ENCODE results near the gene FBXW8. TPM values are rescaled to one million over a fixed set of nuclear protein-coding genes. Genes with fewer than 3 reads are reported as not detected.

FBXW8 gene
- total RNA-seq, 4 donors from 2014 or later: 8.9 to 21.6 (median 12.2) TPM

GRCh38 chr12:117014342-117014887 is 103.7 kb downstream of the FBXW8 start:
- ATAC-seq (ENCODE audit: low FRiP score) (no peak), DNase-seq (ENCODE audit: low spot score) (no peak)
- TF ChIP-seq CTCF (IDR thresholded peaks at IDR 0.05): no peak

DNA sequence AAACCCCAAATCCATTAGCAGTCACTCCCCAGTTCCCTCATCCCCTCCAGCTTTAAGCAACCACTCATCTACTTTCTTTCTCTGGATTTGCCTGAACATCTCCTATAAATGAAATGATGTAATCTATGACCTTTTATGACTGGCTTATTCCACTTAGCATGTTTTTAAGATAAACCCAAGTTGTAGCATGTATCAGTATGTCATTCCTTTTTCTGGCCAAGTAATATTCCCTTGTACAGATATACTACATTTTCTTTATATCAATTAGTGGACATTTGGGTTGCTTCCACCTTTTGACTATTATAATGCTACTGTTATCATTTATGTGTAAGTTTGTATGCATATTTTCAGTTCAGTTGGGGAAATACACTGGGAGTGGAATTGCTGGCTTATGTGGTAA is 105.1 kb downstream of the FBXW8 start:
- TF ChIP-seq CTCF (IDR thresholded peaks at IDR 0.05): no peak
- no peak for DNase-seq (ENCODE audit: low spot score)
- ATAC-seq (ENCODE audit: low FRiP score): no peak

DNA sequence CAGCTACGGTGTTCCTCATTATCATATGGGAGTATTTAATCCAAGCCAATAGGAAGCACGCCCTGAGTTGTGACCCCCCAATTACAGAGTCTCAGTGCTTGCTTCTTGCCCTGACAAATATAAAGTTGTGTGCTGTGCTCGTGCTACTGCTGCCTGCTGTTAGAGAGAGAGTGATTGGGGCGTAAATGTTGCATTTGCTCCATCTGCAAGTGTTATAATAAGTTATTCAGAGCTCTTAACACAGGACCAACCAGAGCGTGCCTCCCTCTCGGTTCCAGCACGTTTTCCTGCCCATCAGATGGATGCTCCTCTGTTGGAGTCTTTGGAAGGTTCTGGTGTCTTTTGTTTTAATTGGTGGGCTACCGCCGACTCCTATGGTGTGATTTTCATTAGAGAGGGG is 107.1 kb downstream of the FBXW8 start:
- ATAC-seq (ENCODE audit: low FRiP score): no peak

DNA sequence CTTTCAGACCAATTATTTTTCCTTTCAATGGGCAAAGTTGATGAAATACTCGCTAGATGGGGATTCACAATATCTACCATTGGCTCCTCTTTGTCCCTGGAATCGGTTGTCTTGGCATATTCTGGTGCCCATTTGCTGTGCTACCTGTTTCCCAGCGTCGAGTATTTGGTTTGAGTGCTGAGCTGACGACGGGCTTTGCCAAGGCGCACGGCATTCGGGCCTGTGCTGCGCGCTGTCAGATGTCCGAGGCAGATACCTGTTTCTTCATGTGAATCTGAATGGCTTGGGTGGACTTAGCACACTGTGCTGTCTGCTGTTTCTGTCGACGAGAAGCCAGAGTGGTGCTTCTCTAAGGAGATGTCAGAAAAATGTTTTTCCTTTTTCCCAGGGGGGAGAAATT is 107.5 kb downstream of the FBXW8 start:
- ATAC-seq (ENCODE audit: low FRiP score) (no peak), DNase-seq (ENCODE audit: low spot score) (no peak)
- no peak for TF ChIP-seq CTCF (IDR thresholded peaks at IDR 0.05)

More for the DNA sequence above, 107.1 kb downstream of the FBXW8 start:
- TF ChIP-seq CTCF (IDR thresholded peaks at IDR 0.05): no peak
- DNase-seq (ENCODE audit: low spot score): no peak

DNA sequence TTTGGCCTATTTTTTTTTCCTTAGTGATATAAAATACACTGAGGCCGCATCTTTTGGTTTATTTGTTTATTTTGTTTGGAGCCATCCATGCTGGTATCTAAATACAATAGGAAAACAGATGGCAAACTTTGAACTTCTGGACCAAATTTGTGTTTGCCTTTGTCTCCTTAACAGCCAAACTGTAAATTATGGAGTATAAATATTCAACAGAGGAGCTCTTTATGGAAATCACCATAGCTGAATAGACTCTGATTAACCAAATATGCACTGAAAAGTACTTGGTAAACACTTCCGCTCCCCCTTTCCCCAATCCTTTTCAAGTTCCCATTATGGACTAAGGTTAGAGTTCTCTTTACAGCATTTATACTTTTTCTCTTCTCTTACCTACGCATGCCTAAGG is 107.9 kb downstream of the FBXW8 start:
- ATAC-seq (ENCODE audit: low FRiP score) (no peak), DNase-seq (ENCODE audit: low spot score) (no peak)
- TF ChIP-seq CTCF (IDR thresholded peaks at IDR 0.05): no peak

GRCh38 chr12:117019866-117020265 is 109.1 kb downstream of the FBXW8 start:
- no peak for DNase-seq (ENCODE audit: low spot score)
- ATAC-seq (ENCODE audit: low FRiP score): no peak
- no peak for TF ChIP-seq CTCF (IDR thresholded peaks at IDR 0.05)

DNA sequence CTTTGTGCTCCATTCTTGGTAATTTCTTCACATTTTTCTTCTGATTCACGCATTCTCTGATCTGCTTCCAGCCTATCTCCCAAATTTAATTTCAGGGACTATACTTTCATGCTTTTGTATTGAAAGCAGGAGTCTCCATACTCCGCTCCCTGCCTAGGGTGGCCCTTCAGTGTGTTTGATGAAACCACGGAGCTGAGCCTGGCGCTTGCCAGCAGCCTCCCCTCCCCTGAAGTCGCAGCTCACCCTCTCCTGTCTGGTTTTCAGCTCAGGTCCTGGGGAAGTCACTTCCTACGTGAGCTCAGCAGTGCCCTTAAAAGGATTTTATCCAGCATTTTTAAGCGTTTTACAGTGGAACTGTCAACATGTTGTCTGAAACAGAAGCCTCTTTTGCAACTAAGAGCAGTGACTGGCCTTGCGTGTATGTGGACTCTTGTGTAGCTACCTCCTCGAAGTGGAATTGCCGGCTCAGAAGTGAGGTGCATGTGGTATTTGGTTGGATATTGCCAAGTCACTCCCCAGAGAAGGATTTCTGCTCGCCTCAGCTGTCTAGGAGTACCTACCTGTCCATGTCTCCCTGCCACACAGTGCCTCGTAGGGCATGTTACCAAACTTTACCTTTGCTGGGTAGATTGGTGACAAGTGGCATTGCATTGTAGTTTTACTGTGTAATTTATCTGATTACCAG is 109.9 kb downstream of the FBXW8 start:
- ATAC-seq (ENCODE audit: low FRiP score) (no peak), DNase-seq (ENCODE audit: low spot score) (no peak)
- TF ChIP-seq CTCF (IDR thresholded peaks at IDR 0.05): no peak

Data from omental fat pad (tissue), 4 donors.